Activated naive CD4-positive, alpha-beta T cell treated with anti-CD3 and anti-CD28 coated beads, Interleukin-2, amount 10 ng/mL, durations not matched to agents 7 days and 5 days (primary cell): ENCODE measurements around the gene OR13J1.

Source experiments
- CTCF ChIA-PET: fragments of 350-600 bp; sonication (Branson Sonifier 250); formaldehyde crosslinking; loops from one replicate; lab custom pipeline; 2021; ENCODE audit warnings: antibody characterized with exemption; lab: Charles Lee
- DNase-seq: peaks from one replicate; pipeline ENCODE4 v3.0.0-alpha.2; 2020
- H3K27ac Mint-ChIP-seq: one replicate; pipeline ENCODE4 v1.8.0; 2021; ENCODE audit warnings: mild to moderate bottlenecking, moderate library complexity, mixed read lengths
- H3K27me3 Mint-ChIP-seq: one replicate; pipeline ENCODE4 v1.8.0; 2021; ENCODE audit warnings: mild to moderate bottlenecking, mixed read lengths
- H3K36me3 Mint-ChIP-seq: one replicate; pipeline ENCODE4 v1.8.0; 2021; ENCODE audit warnings: mixed read lengths
- H3K4me1 Mint-ChIP-seq: one replicate; pipeline ENCODE4 v1.8.0; 2021; ENCODE audit warnings: mixed read lengths
- H3K4me3 Mint-ChIP-seq: one replicate; pipeline ENCODE4 v1.8.0; 2021; ENCODE audit warnings: mild to moderate bottlenecking, moderate library complexity, mixed read lengths
- H3K9me3 Mint-ChIP-seq: one replicate; pipeline ENCODE4 v1.8.0; 2021; ENCODE audit warnings: mixed read lengths

Gene OR13J1

DNA sequence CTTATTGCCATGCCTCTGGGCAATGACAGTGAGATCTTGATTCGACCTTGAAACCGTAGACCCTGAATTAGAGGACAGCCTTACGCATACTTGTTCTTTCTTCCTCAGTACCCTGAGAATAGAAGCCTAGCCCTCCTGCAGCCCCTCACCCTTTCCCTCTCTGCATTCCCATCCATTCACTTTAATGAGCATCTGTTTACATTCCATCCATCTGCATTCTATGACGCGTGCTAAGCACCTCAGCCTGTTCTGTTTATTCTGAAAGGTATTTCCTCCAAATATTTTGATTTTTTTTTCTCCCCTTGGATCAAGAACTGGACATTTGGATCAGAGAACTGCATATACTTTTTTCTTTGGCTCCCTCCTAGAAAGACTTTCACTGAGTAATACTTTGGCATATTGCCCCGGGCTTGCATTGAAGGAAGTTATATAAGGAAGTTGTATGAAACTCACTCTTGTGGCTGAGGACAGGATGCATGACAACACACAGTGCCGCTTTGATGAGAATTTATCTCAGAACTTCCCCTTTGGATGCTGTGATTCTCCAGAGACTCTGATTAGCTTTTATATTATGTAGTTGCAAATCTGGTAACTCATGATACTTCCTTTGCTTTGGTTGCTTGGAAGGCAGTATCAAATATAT lies 25.5 kb downstream of the OR13J1 start:
- CTCF ChIA-PET = interaction anchor here (1.1 to 4.7 kb wide), 5 partner anchors 10 to 49 kb away, joined by 3 to 16 read pairs (median 4); partner anchors contain the start of gene HINT2
- no peaks in the 10 kb centered on the region for H3K9me3 Mint-ChIP-seq
- no peak overlapping the region for H3K4me3 Mint-ChIP-seq
- no peak overlapping the region for H3K27ac Mint-ChIP-seq
- DNase-seq = peak; percentile 31
- H3K4me1 Mint-ChIP-seq = peaks cover 25% of the 10 kb centered on the region
- peaks cover 9% of the 10 kb centered on the region for H3K27me3 Mint-ChIP-seq
- H3K36me3 Mint-ChIP-seq = no peaks in the 10 kb centered on the region

GRCh38 chr9:35842795-35843194 lies 27.4 kb downstream of the OR13J1 start:
- Mint-ChIP-seq H3K9me3 (no peaks in the 10 kb centered on the region), H3K27ac (no peak overlapping the region), H3K4me3 (no peak overlapping the region), H3K4me1 (peaks cover 25% of the 10 kb centered on the region), H3K27me3 (peaks cover 13% of the 10 kb centered on the region), H3K36me3 (no peaks in the 10 kb centered on the region)
- DNase-seq = no peak
- CTCF ChIA-PET = interaction anchor here (1.1 to 4.7 kb wide), 3 partner anchors 8 to 17 kb away, joined by 3 to 16 read pairs (median 5); partner anchors contain the start of gene FAM221B

DNA sequence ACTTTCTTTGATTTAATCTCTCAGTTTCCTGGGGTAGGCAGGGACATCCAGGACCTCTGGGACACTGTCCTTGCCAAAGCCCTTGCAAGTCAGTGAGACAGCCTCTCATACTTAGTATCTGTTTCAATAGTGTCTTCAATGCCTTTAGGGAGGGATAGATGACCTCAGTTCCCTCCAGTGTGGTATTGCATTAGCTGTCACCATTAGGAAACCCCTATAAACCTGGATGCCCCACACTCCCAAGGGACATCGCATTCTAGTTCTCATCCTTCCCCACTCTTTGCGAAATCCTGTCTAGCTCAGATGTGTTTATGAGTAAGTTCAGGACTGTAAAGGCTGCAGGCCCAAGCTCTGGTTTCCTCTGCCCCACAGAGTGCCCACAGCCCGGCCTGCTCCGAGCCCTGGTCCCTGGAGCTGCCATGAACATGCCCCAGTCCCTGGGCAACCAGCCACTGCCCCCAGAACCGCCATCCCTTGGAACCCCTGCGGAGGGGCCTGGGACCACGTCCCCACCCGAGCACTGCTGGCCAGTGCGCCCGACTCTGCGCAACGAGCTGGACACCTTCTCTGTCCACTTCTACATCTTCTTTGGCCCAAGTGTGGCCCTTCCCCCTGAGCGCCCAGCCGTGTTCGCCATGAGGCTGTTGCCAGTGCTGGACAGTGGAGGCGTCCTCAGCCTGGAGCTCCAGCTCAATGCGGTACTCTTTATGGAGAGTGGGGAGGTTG lies 28.0 kb downstream of the OR13J1 start:
- no peak for DNase-seq
- Mint-ChIP-seq H3K4me3 (no peak overlapping the region), H3K9me3 (no peaks in the 10 kb centered on the region), H3K27me3 (peaks cover 16% of the 10 kb centered on the region), H3K4me1 (peaks cover 25% of the 10 kb centered on the region), H3K36me3 (no peaks in the 10 kb centered on the region), H3K27ac (no peak overlapping the region)
- CTCF ChIA-PET = interaction anchor here (0.6 to 1.7 kb wide), 5 partner anchors 14 to 166 kb away, joined by 3 to 5 read pairs (median 3); partner anchors contain the start of gene FAM221B

DNA sequence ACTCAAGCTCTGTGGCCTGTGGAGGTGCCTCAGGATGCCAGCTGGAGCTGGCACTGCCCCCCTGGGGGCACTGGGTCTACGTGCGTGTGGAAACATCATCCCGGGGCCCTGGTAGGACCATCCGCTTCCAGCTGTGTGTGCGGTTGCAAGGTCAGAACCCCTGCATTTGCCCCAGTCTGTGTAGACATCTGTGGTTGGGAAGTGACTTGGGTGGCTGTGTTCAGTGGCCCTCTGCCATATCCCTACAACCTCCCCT lies 28.6 kb downstream of the OR13J1 start:
- peaks cover 21% of the 10 kb centered on the region for H3K4me1 Mint-ChIP-seq
- CTCF ChIA-PET = interaction anchor here (0.6 to 1.7 kb wide), 5 partner anchors 13 to 166 kb away, joined by 3 to 5 read pairs (median 3); partner anchors contain the start of gene FAM221B
- H3K27ac Mint-ChIP-seq = no peak overlapping the region
- no peaks in the 10 kb centered on the region for H3K9me3 Mint-ChIP-seq
- H3K36me3 Mint-ChIP-seq = no peaks in the 10 kb centered on the region
- peaks cover 18% of the 10 kb centered on the region for H3K27me3 Mint-ChIP-seq
- no peak overlapping the region for H3K4me3 Mint-ChIP-seq
- no peak for DNase-seq

GRCh38 chr9:35840881-35841644 lies 29.1 kb downstream of the OR13J1 start:
- Mint-ChIP-seq H3K27me3 (peaks cover 18% of the 10 kb centered on the region), H3K27ac (no peak overlapping the region), H3K9me3 (no peaks in the 10 kb centered on the region), H3K4me1 (peaks cover 21% of the 10 kb centered on the region), H3K4me3 (no peak overlapping the region), H3K36me3 (no peaks in the 10 kb centered on the region)
- CTCF ChIA-PET = interaction anchor here (1.0 to 1.7 kb wide), 2 partner anchors 15 to 41 kb away, joined by 3 to 5 read pairs; no protein-coding TSS in a partner anchor
- DNase-seq = no peak

DNA sequence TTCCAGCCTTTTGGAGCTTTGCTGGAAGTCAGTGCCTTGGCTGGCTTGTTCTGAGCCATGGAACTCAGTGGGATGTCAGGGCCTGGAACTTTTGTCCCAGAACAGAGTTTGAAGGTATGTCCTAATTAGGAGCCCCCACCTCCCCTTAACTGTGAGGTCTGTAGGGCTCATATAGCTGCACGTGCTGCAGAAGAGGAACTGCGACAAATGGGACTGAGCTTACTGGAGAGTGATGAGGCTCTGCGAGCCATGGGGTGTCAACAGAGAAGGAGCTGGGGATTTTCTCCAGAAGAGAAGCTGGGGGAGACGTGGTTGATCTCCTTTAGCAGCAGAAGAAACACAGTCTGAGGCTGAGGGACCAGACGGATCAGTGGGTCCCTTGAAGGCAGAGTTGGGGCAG lies 30.3 kb downstream of the OR13J1 start:
- CTCF ChIA-PET = interaction anchor here (1.4 kb wide), 1 partner anchor 50 kb away, joined by 3 read pairs; no protein-coding TSS in a partner anchor
- Mint-ChIP-seq H3K27me3 (peaks cover 15% of the 10 kb centered on the region), H3K36me3 (no peaks in the 10 kb centered on the region), H3K4me3 (no peak overlapping the region), H3K4me1 (peaks cover 10% of the 10 kb centered on the region), H3K27ac (no peak overlapping the region), H3K9me3 (no peaks in the 10 kb centered on the region)
- DNase-seq = no peak

GRCh38 chr9:35836595-35836994 lies 33.6 kb downstream of the OR13J1 start:
- CTCF ChIA-PET = interaction anchor here (0.7 to 2.7 kb wide), 7 partner anchors 10 to 69 kb away, joined by 3 to 12 read pairs (median 7); no protein-coding TSS in a partner anchor
- Mint-ChIP-seq H3K27ac (no peak overlapping the region), H3K4me3 (no peak overlapping the region), H3K4me1 (peaks cover 8% of the 10 kb centered on the region), H3K36me3 (no peaks in the 10 kb centered on the region), H3K27me3 (peaks cover 15% of the 10 kb centered on the region), H3K9me3 (no peaks in the 10 kb centered on the region)
- DNase-seq = no peak

- DNase-seq = no peak
- H3K4me3 Mint-ChIP-seq = no peak overlapping the region
These were observed 34.4 kb downstream of the OR13J1 start for GRCh38 chr9:35835766-35836165.

DNA sequence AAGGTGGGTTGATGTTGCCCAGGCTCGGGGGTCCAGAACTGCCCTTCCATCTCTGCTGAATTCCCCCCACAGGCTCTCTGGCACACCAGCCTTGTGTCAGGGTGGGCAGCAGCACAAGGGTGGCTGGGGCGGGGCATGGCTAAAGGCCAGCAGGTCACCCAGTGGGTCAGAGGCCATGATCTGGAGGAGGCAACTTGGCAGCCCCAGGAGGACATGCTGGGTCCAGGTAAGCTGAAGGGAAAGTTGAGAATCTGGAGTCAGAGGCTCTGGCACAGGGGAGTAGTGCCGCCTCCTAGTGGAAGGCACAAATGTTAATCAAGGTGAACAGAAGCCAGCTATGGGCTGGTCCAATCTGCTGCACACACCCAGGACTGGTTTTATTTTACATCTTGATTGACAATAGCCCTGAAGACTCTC lies 35.0 kb downstream of the OR13J1 start:
- peaks cover 10% of the 10 kb centered on the region for H3K4me1 Mint-ChIP-seq
- CTCF ChIA-PET = interaction anchor here (0.8 to 3.4 kb wide), 13 partner anchors 9 to 225 kb away, joined by 3 to 16 read pairs (median 7); partner anchors contain the start of gene SPAG8
- H3K27ac Mint-ChIP-seq = no peak overlapping the region

More at GRCh38 chr9:35835766-35836165, 34.4 kb downstream of the OR13J1 start:
- Mint-ChIP-seq H3K9me3 (no peaks in the 10 kb centered on the region), H3K36me3 (no peaks in the 10 kb centered on the region), H3K27ac (no peak overlapping the region), H3K4me1 (peaks cover 8% of the 10 kb centered on the region), H3K27me3 (peaks cover 18% of the 10 kb centered on the region)
- CTCF ChIA-PET = interaction anchor here (0.8 to 3.4 kb wide), 13 partner anchors 9 to 225 kb away, joined by 3 to 16 read pairs (median 7); partner anchors contain the start of gene SPAG8

DNA sequence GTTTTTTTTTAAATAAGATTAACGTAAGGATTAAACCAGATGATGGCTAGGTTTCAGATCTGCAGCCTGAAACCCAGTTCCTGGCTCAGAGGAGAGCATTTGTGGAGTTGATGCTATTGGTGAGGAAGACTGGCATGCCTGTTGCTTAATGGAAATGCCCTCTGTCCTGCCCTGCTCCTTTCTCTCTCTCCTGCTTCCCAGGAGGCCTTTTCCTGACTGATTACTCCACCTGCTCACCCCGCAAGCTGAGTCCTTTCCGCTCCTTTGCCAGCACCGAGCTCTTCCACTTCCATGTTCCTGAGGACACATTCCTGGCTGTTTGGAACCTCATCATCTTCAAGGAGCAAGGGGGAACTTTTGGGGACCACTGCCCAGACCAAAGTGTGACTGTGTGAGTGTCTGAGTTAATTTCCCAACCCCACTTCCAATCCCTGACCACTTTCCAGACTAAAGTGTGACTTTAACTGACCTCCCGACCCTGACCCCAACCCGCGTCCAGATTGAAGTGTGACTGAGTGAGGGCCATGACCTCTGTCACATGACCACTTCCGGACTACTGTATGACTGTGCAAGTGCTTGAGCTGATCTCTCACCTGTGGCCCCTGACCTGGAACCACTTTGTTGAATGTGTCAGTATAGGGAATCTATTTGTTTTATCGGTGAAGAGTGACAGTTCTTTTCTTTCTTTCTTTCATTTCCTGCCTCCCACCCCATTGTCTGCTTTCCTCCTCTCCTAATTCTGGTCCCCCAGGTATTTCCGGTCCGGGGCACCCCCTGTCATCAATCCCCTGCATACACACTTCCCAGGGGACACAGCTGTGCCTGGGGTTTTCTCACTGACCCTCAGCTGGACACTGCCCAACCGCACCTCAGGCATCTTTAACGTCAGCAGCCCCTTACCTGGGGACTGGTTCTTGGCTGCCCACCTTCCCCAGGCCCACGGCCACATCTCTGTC lies 35.7 kb downstream of the OR13J1 start:
- H3K36me3 Mint-ChIP-seq = no peaks in the 10 kb centered on the region

More for the DNA sequence above, 35.0 kb downstream of the OR13J1 start:
- H3K27me3 Mint-ChIP-seq = peaks cover 19% of the 10 kb centered on the region
- DNase-seq = peak; percentile 52
- H3K36me3 Mint-ChIP-seq = no peaks in the 10 kb centered on the region
- no peaks in the 10 kb centered on the region for H3K9me3 Mint-ChIP-seq
- H3K4me3 Mint-ChIP-seq = no peak overlapping the region

DNA sequence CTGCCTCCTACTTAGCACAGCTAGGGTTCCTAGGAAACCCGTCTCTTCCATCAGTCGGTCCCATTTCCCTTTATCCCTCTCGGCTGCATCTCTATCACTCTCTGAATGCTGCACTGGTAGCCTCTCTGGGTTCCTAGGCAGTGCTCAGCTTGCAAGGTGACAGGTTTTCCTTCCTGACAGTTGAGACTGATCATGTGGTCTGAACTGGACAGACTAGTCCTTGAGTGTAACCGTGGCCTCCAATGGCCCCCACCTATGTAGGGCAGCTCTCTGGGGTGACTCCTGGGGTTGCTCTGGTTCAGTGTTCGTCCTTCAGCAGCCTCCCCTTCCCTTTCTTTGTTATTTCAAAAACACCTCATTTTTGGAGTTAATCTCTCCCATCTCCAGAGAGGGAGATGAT lies 37.4 kb downstream of the OR13J1 start:
- no peak overlapping the region for H3K27ac Mint-ChIP-seq
- CTCF ChIA-PET = interaction anchor here (1.0 to 3.4 kb wide), 3 partner anchors 12 to 136 kb away, joined by 3 to 16 read pairs (median 5); no protein-coding TSS in a partner anchor
- no peaks in the 10 kb centered on the region for H3K36me3 Mint-ChIP-seq
- no peak overlapping the region for H3K4me3 Mint-ChIP-seq
- peaks cover 25% of the 10 kb centered on the region for H3K27me3 Mint-ChIP-seq
- peaks cover 26% of the 10 kb centered on the region for H3K4me1 Mint-ChIP-seq
- no peaks in the 10 kb centered on the region for H3K9me3 Mint-ChIP-seq
- no peak for DNase-seq

More for the DNA sequence above, 35.7 kb downstream of the OR13J1 start:
- no peaks in the 10 kb centered on the region for H3K9me3 Mint-ChIP-seq
- CTCF ChIA-PET = interaction anchor here (0.8 to 3.4 kb wide), 12 partner anchors 8 to 97 kb away, joined by 3 to 16 read pairs (median 7); partner anchors contain the start of gene SPAG8
- H3K27ac Mint-ChIP-seq = no peak overlapping the region
- H3K4me1 Mint-ChIP-seq = peaks cover 17% of the 10 kb centered on the region
- DNase-seq = no peak
- no peak overlapping the region for H3K4me3 Mint-ChIP-seq
- peaks cover 22% of the 10 kb centered on the region for H3K27me3 Mint-ChIP-seq

GRCh38 chr9:35831040-35831439 lies 39.2 kb downstream of the OR13J1 start:
- Mint-ChIP-seq H3K27me3 (peaks cover 33% of the 10 kb centered on the region), H3K4me1 (peaks cover 36% of the 10 kb centered on the region), H3K4me3 (no peak overlapping the region), H3K36me3 (no peaks in the 10 kb centered on the region), H3K9me3 (no peaks in the 10 kb centered on the region), H3K27ac (no peak overlapping the region)
- CTCF ChIA-PET = interaction anchor here (2.0 kb wide), 1 partner anchor 41 kb away, joined by 5 read pairs; no protein-coding TSS in a partner anchor
- DNase-seq = no peak

- Mint-ChIP-seq H3K36me3 (no peaks in the 10 kb centered on the region), H3K4me3 (peak overlapping the region; percentile 84), H3K27me3 (peaks cover 33% of the 10 kb centered on the region), H3K27ac (peak overlapping the region; percentile 73), H3K9me3 (no peaks in the 10 kb centered on the region), H3K4me1 (peaks cover 38% of the 10 kb centered on the region)
- CTCF ChIA-PET = interaction anchor here (1.4 kb wide), 1 partner anchor 39 kb away, joined by 3 read pairs; no protein-coding TSS in a partner anchor
- no peak for DNase-seq
These were observed 40.5 kb downstream of the OR13J1 start for GRCh38 chr9:35829764-35830096.
